WTC11 (cell line): ENCODE results near the gene PLEKHA6. TPM values are rescaled to one million over a fixed set of nuclear protein-coding genes. Genes with fewer than 3 reads are reported as not detected.

Source experiments
- ATAC-seq: fragments of 200-7000 bp; cut with Tn5 transposase; 2 replicates; pipeline ENCODE4 v1.10.0; 2021; ENCODE audit warnings: mild to moderate bottlenecking, moderate library complexity
- CTCF ChIA-PET: fragments of 300-600 bp; sonication (Branson Sonifier 250); formaldehyde crosslinking; loops from one replicate; lab custom pipeline; 2021; ENCODE audit warnings: antibody characterized with exemption; lab: Charles Lee
- POLR2A ChIA-PET: fragments of 350-600 bp; sonication (Branson Sonifier 250); formaldehyde crosslinking; loops from one replicate; lab custom pipeline; 2021; ENCODE audit warnings: antibody characterized with exemption; lab: Charles Lee
- DNase-seq: peaks from one replicate; pipeline ENCODE4 v3.0.0; 2021; ENCODE audit warnings: low spot score
- H3K27ac Mint-ChIP-seq: 2 replicates; pipeline ENCODE4 v1.8.0; 2021; ENCODE audit warnings: mixed read lengths
- H3K27me3 Mint-ChIP-seq: 2 replicates; pipeline ENCODE4 v1.8.0; 2021; ENCODE audit warnings: low read depth, mild to moderate bottlenecking, moderate library complexity, mixed read lengths
- H3K36me3 Mint-ChIP-seq: 2 replicates; pipeline ENCODE4 v1.8.0; 2021; ENCODE audit warnings: mixed read lengths
- H3K4me1 Mint-ChIP-seq: 2 replicates; pipeline ENCODE4 v1.8.0; 2022; ENCODE audit warnings: mixed read lengths
- H3K4me3 Mint-ChIP-seq: 2 replicates; pipeline ENCODE4 v1.8.0; 2021; ENCODE audit warnings: mild to moderate bottlenecking, moderate library complexity, mixed read lengths
- H3K9me3 Mint-ChIP-seq: 2 replicates; pipeline ENCODE4 v1.8.0; 2021; ENCODE audit warnings: mixed read lengths
- CBFB ChIP-seq: sonication (generic); formaldehyde crosslinking; IDR thresholded peaks from 2 replicates; pipeline ENCODE4 v1.8.1; 2022; ENCODE audit warnings: mild to moderate bottlenecking, low read depth, missing genetic modification reagents
- ESRRA ChIP-seq: sonication (generic); formaldehyde crosslinking; IDR thresholded peaks from 2 replicates; pipeline ENCODE4 v1.8.1; 2022; ENCODE audit warnings: mild to moderate bottlenecking, missing genetic modification reagents, borderline replicate concordance
- GABPB1 ChIP-seq: sonication (generic); formaldehyde crosslinking; IDR thresholded peaks from 2 replicates; pipeline ENCODE4 v1.8.1; 2023; ENCODE audit warnings: mild to moderate bottlenecking, missing genetic modification reagents
- IRF2 ChIP-seq: sonication (generic); formaldehyde crosslinking; IDR thresholded peaks from 2 replicates; pipeline ENCODE4 v1.8.0; 2022; ENCODE audit warnings: low read depth, missing genetic modification reagents, borderline replicate concordance
- MXD4 ChIP-seq: fragments of 250-450 bp; sonication (Bioruptor Pico); IDR thresholded peaks from 2 replicates; pipeline ENCODE4 v1.8.0; 2021; ENCODE audit warnings: mild to moderate bottlenecking, moderate library complexity, borderline replicate concordance
- NR1H2 ChIP-seq: sonication (generic); formaldehyde crosslinking; IDR thresholded peaks from 2 replicates; pipeline ENCODE4 v1.9.0; 2021; ENCODE audit warnings: mild to moderate bottlenecking, moderate library complexity, missing genetic modification reagents
- OVOL2 ChIP-seq: fragments of 250-450 bp; sonication (Bioruptor Pico); IDR thresholded peaks from 2 replicates; pipeline ENCODE4 v1.9.0; 2021; ENCODE audit warnings: mild to moderate bottlenecking, borderline replicate concordance
- RELA ChIP-seq: sonication (generic); formaldehyde crosslinking; IDR thresholded peaks from 2 replicates; pipeline ENCODE4 v1.8.1; 2022; ENCODE audit warnings: missing genetic modification reagents, mild to moderate bottlenecking, borderline replicate concordance
- TCF7 ChIP-seq: sonication (generic); formaldehyde crosslinking; IDR thresholded peaks from 2 replicates; pipeline ENCODE4 v1.8.0; 2022; ENCODE audit warnings: mild to moderate bottlenecking, low read depth, missing genetic modification reagents, moderate library complexity
- TEAD4 ChIP-seq: sonication (generic); formaldehyde crosslinking; IDR thresholded peaks from 2 replicates; pipeline ENCODE4 v1.8.0; 2022; ENCODE audit warnings: mild to moderate bottlenecking, missing genetic modification reagents
- TP53 ChIP-seq: sonication (generic); formaldehyde crosslinking; IDR thresholded peaks from 2 replicates; pipeline ENCODE4 v1.8.1; 2023; ENCODE audit warnings: mild to moderate bottlenecking, missing genetic modification reagents
- USF1 ChIP-seq: sonication (generic); formaldehyde crosslinking; IDR thresholded peaks from 2 replicates; pipeline ENCODE4 v1.8.0; 2022; ENCODE audit warnings: mild to moderate bottlenecking, missing genetic modification reagents
- ZBTB21 ChIP-seq: sonication (generic); formaldehyde crosslinking; IDR thresholded peaks from 2 replicates; pipeline ENCODE4 v1.8.1; 2023; ENCODE audit warnings: mild to moderate bottlenecking, missing genetic modification reagents, borderline replicate concordance
- ZBTB43 ChIP-seq: sonication (generic); formaldehyde crosslinking; IDR thresholded peaks from 2 replicates; pipeline ENCODE4 v1.8.1; 2023; ENCODE audit warnings: mild to moderate bottlenecking, missing genetic modification reagents
- ZNF121 ChIP-seq: sonication (generic); formaldehyde crosslinking; IDR thresholded peaks from 2 replicates; pipeline ENCODE4 v1.8.0; 2023; ENCODE audit warnings: missing genetic modification reagents
- ZNF281 ChIP-seq: sonication (generic); formaldehyde crosslinking; IDR thresholded peaks from 2 replicates; pipeline ENCODE4 v1.8.0; 2023; ENCODE audit warnings: mild to moderate bottlenecking, missing genetic modification reagents
- ZNF671 ChIP-seq: fragments of 250-450 bp; sonication (Bioruptor Pico); IDR thresholded peaks from 2 replicates; pipeline ENCODE4 v1.8.0; 2021; ENCODE audit warnings: mild to moderate bottlenecking
- total RNA-seq: library from RNA; stranded (reverse); gene quantifications from 3 replicates; pipeline ENCODE4 v1.2.3, GENCODE V29; 2021
- TF ChIP-seq, protein P1 (sequence below): fragments of 250-450 bp; sonication (Bioruptor Pico); IDR thresholded peaks from 2 replicates; pipeline ENCODE4 v2.1.2; 2022; ENCODE audit warnings: mild to moderate bottlenecking, moderate library complexity
- TF ChIP-seq, protein P2 (sequence below): sonication (generic); formaldehyde crosslinking; IDR thresholded peaks from 2 replicates; pipeline ENCODE4 v1.8.0; 2022; ENCODE audit warnings: mild to moderate bottlenecking, missing genetic modification reagents

PLEKHA6 gene
- total RNA-seq, 1 experiment from 2014 or later = 11.6 TPM

- POLR2A ChIA-PET = interaction anchor here (1.6 kb wide), 1 partner anchor 41 kb away, joined by 4 read pairs; no protein-coding TSS in a partner anchor
- no peak for DNase-seq
- no peak overlapping the region for H3K27ac Mint-ChIP-seq
- TF ChIP-seq TCF7 (CRISPR knock-in tag) = no peak
- no peak for TF ChIP-seq ZBTB21 (CRISPR knock-in tag)
- no peak for TF ChIP-seq TP53 (CRISPR knock-in tag)
- TF ChIP-seq ESRRA (CRISPR knock-in tag) = no peak
- TF ChIP-seq GABPB1 = no peak
- TF ChIP-seq ZBTB43 = no peak
- no peak for TF ChIP-seq ZNF671 (CRISPR knock-in tag)
- TF ChIP-seq NR1H2 (CRISPR knock-in tag) = no peak
- TF ChIP-seq, all 79 proteins: peak for 0
- H3K4me3 Mint-ChIP-seq = no peak overlapping the region
- H3K9me3 Mint-ChIP-seq = peaks cover 6% of the 10 kb centered on the region; the same call in 1 of the 2 replicates
- H3K36me3 Mint-ChIP-seq = no peaks in the 10 kb centered on the region
- no peak for ATAC-seq
- CTCF ChIA-PET = interaction anchor here (3.1 to 5.3 kb wide), 4 partner anchors 14 to 206 kb away, joined by 11 to 68 read pairs (median 32); partner anchors contain the start of gene ETNK2
- H3K4me1 Mint-ChIP-seq = peaks cover 12% of the 10 kb centered on the region
- peaks cover 60% of the 10 kb centered on the region for H3K27me3 Mint-ChIP-seq
Measured at GRCh38 chr1:204192046-204192445, 167.7 kb downstream of the PLEKHA6 start.

GRCh38 chr1:204191456-204191855 lies 168.3 kb downstream of the PLEKHA6 start:
- POLR2A ChIA-PET = interaction anchor here (1.6 kb wide), 1 partner anchor 41 kb away, joined by 4 read pairs; no protein-coding TSS in a partner anchor
- no peaks in the 10 kb centered on the region for H3K36me3 Mint-ChIP-seq
- no peak for TF ChIP-seq TEAD4 (CRISPR knock-in tag)
- TF ChIP-seq, protein P1, sequence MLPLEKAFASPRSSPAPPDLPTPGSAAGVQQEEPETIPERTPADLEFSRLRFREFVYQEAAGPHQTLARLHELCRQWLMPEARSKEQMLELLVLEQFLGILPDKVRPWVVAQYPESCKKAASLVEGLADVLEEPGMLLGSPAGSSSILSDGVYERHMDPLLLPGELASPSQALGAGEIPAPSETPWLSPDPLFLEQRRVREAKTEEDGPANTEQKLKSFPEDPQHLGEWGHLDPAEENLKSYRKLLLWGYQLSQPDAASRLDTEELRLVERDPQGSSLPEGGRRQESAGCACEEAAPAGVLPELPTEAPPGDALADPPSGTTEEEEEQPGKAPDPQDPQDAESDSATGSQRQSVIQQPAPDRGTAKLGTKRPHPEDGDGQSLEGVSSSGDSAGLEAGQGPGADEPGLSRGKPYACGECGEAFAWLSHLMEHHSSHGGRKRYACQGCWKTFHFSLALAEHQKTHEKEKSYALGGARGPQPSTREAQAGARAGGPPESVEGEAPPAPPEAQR (CRISPR knock-in tag) = no peak
- TF ChIP-seq IRF2 (CRISPR knock-in tag) = no peak
- TF ChIP-seq ZNF671 (CRISPR knock-in tag) = no peak
- no peak for TF ChIP-seq ZBTB21 (CRISPR knock-in tag)
- no peak for TF ChIP-seq MXD4
- TF ChIP-seq ZNF121 (CRISPR knock-in tag) = no peak
- TF ChIP-seq OVOL2 (CRISPR knock-in tag) = no peak
- no peak for TF ChIP-seq CBFB (CRISPR knock-in tag)
- no peak for TF ChIP-seq ZNF281 (CRISPR knock-in tag)
- no peak for TF ChIP-seq GABPB1
- TF ChIP-seq, protein P2, sequence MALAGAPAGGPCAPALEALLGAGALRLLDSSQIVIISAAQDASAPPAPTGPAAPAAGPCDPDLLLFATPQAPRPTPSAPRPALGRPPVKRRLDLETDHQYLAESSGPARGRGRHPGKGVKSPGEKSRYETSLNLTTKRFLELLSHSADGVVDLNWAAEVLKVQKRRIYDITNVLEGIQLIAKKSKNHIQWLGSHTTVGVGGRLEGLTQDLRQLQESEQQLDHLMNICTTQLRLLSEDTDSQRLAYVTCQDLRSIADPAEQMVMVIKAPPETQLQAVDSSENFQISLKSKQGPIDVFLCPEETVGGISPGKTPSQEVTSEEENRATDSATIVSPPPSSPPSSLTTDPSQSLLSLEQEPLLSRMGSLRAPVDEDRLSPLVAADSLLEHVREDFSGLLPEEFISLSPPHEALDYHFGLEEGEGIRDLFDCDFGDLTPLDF = no peak
- TF ChIP-seq USF1 (CRISPR knock-in tag) = no peak
- no peak for TF ChIP-seq RELA (CRISPR knock-in tag)
- TF ChIP-seq, all 79 proteins: peak for 0
- DNase-seq (no peak), ATAC-seq (no peak)
- Mint-ChIP-seq H3K27me3 (peaks cover 63% of the 10 kb centered on the region), H3K9me3 (peaks cover 6% of the 10 kb centered on the region; the same call in 1 of the 2 replicates), H3K4me3 (no peak overlapping the region; the same call in 1 of the 2 replicates), H3K4me1 (peaks cover 9% of the 10 kb centered on the region), H3K27ac (no peak overlapping the region)
- CTCF ChIA-PET = interaction anchor here (0.6 to 5.3 kb wide), 9 partner anchors 15 to 207 kb away, joined by 3 to 68 read pairs (median 11); partner anchors contain the start of genes ETNK2 and GOLT1A
